Fibroblast of villous mesenchyme (primary cell): ENCODE results near the gene DCTN5. TPM values are rescaled to one million over a fixed set of nuclear protein-coding genes. Genes with fewer than 3 reads are reported as not detected.

Experiments used
- DNase-seq: peaks from one replicate; pipeline ENCODE4 v3.0.0-alpha.2; 2010; ENCODE audit warnings: low read depth
- H3K4me3 ChIP-seq: 2 replicates; pipeline ENCODE4 v1.5.1; 2011; ENCODE audit warnings: low read depth, mild to moderate bottlenecking, low read length
- CTCF ChIP-seq: IDR thresholded peaks from 2 replicates; pipeline ENCODE4 v1.5.1; 2012; ENCODE audit warnings: low read depth, mild to moderate bottlenecking, low read length; ENCODE audit not compliant: insufficient read depth
- total RNA-seq: library from RNA; depleted of rRNA; stranded (reverse); fragments of >200 nt; gene quantifications from 2 replicates; pipeline ENCODE4 v1.2.3, GENCODE V29; 2012

DCTN5 gene
- total RNA-seq, 1 donor: 47.1 TPM

GRCh38 chr16:23694265-23694643 lies 53.0 kb downstream of the DCTN5 start:
- no peak for TF ChIP-seq CTCF
- no peak overlapping the region for H3K4me3 ChIP-seq
- no peak for DNase-seq

GRCh38 chr16:23694644-23695373 lies 53.5 kb downstream of the DCTN5 start:
- TF ChIP-seq CTCF: no peak
- no peak overlapping the region for H3K4me3 ChIP-seq
- no peak for DNase-seq

GRCh38 chr16:23695756-23696155 lies 54.5 kb downstream of the DCTN5 start:
- H3K4me3 ChIP-seq: no peak overlapping the region
- TF ChIP-seq CTCF: no peak
- no peak for DNase-seq

GRCh38 chr16:23699100-23699499 lies 57.8 kb downstream of the DCTN5 start:
- TF ChIP-seq CTCF: no peak
- DNase-seq: no peak
- H3K4me3 ChIP-seq: no peak overlapping the region

DNA sequence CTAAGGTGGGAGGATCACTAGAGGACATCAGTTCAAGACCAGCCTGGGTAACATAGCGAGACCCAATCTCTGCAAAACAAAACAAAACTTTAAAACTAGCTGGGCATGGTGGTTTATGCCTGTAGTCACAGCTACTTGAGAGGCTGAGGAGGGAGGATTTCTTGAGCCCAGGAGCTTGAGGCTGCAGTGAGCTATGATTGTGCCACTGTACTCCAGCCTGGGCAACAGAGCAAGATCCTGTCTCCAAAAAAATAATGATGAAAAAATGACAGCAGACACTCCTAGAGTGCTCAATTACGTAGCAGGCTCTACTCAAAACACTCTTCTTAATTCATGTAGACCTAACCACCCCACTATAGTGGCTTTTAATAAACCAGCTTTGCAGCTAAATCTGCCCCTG lies 58.8 kb downstream of the DCTN5 start:
- no peak overlapping the region for H3K4me3 ChIP-seq
- no peak for TF ChIP-seq CTCF
- DNase-seq: no peak

DNA sequence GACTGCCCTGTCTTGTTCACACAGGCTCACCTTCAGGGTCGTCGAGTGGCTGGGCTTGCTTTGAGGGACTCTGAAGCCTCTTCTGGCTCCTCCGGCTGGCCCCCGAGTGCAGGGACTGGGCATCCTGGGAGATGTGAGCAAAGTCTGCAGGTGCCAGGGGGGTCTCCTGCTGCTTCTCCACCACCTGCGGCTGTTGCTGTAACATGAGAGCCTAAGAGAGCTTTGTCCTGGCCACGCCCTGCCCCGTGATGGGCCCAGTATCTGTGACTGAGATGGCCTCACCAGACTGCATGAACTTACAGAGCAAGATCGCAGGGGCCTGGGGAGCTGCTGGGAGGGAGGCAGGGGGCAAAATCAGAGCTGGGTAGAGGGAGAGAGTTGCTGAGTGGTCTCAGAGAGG lies 59.2 kb downstream of the DCTN5 start:
- H3K4me3 ChIP-seq: no peak overlapping the region
- DNase-seq: no peak

More for the DNA sequence above, 59.2 kb downstream of the DCTN5 start:
- TF ChIP-seq CTCF: no peak
